ENCODE data around the gene B4GALNT1. TPM values are rescaled to one million over a fixed set of nuclear protein-coding genes. Genes with fewer than 3 reads are reported as not detected.

The B4GALNT1 gene
- total and polyA plus RNA-seq, 12 donors: 2.0 to 9.3 (median 5.4) TPM

DNA sequence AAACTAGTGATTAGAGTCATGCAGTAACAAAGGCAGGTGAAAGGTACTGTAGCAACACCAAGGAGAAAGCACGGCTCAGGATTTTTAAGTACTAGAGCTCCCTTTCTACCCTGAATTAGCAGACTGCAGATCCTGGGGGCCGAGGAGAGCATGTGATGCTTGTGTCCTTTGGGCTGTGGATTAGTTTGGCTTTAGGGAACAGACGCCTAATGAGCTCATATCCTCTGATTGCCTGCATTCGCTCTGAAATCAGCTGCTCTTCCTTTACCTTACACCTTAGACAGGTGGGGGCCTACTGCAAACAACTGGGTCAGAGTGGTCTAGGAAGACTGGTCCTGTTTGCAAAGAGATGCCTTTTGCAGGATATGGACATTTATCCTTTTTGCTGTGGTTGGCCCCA is 39.8 kb downstream of the B4GALNT1 start:
- Histone ChIP-seq H3K27ac (no peak overlapping the region), H3K4me1 (peaks cover 0 to 21% (median 14%) of the 10 kb centered on the region in 9 donors), H3K36me3 (peaks cover 0 to 46% (median 16%) of the 10 kb centered on the region in 9 donors), H3K9me3 (no peaks in the 10 kb centered on the region), H3K4me3 (peak overlapping the region in 1 of 10 donors; percentile 9), H3K27me3 (peaks cover 0 to 4% (median under 1%) of the 10 kb centered on the region in 7 donors)
- WGBS, 2 donors: 77 to 87% methylated on average over 4 of the region's 4 CpGs
- ATAC-seq (no peak), DNase-seq (no peak)
- TF ChIP-seq, protein P1, sequence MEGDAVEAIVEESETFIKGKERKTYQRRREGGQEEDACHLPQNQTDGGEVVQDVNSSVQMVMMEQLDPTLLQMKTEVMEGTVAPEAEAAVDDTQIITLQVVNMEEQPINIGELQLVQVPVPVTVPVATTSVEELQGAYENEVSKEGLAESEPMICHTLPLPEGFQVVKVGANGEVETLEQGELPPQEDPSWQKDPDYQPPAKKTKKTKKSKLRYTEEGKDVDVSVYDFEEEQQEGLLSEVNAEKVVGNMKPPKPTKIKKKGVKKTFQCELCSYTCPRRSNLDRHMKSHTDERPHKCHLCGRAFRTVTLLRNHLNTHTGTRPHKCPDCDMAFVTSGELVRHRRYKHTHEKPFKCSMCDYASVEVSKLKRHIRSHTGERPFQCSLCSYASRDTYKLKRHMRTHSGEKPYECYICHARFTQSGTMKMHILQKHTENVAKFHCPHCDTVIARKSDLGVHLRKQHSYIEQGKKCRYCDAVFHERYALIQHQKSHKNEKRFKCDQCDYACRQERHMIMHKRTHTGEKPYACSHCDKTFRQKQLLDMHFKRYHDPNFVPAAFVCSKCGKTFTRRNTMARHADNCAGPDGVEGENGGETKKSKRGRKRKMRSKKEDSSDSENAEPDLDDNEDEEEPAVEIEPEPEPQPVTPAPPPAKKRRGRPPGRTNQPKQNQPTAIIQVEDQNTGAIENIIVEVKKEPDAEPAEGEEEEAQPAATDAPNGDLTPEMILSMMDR (IDR thresholded peaks at IDR 0.05): no peak
- intact Hi-C loops (cut with DNase I): no loop called here

DNA sequence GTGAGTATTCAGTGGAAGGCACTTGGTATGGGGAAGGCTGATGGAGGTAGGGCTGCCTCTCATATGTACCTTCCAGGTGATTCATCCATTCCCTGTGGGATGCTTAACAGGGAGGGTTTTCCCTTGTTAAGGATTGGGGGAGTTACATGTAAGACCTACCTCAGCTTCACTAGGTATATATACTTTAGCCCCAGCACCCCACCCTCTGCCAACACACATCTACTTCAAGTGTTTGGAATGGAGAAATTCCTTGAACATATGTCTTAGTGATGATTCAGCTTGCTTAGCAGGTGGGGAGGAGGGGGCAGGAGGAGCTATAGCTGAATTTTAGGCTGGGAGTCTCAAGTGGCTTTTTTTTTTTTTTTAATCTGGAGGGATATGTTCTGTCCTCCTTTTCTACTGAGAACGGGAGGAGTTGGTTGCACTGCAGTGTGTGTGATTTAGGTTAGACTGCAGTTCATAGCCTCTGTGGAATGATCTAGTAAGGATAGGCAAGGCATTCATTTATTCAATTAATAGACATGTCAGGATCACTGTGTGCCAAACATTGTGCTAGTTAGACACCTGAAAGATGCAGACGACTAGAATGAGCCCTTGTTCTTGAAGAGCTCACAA is 40.3 kb downstream of the B4GALNT1 start:
- Histone ChIP-seq H3K36me3 (peaks cover 0 to 40% (median 13%) of the 10 kb centered on the region in 9 donors), H3K4me1 (peaks cover 0 to 21% (median 14%) of the 10 kb centered on the region in 9 donors), H3K9me3 (no peaks in the 10 kb centered on the region), H3K4me3 (peak overlapping the region in 2 of 10 donors; percentile 9 to 87), H3K27ac (no peak overlapping the region), H3K27me3 (peaks cover 0 to 9% (median 5%) of the 10 kb centered on the region in 7 donors)
- ATAC-seq: no peak
- TF ChIP-seq, protein P1 (IDR thresholded peaks at IDR 0.05): no peak
- intact Hi-C loops (cut with DNase I): no loop called here
- no peak for DNase-seq
- 72% methylated on average over 2 of the region's 2 CpGs for WGBS, 2 donors

DNA sequence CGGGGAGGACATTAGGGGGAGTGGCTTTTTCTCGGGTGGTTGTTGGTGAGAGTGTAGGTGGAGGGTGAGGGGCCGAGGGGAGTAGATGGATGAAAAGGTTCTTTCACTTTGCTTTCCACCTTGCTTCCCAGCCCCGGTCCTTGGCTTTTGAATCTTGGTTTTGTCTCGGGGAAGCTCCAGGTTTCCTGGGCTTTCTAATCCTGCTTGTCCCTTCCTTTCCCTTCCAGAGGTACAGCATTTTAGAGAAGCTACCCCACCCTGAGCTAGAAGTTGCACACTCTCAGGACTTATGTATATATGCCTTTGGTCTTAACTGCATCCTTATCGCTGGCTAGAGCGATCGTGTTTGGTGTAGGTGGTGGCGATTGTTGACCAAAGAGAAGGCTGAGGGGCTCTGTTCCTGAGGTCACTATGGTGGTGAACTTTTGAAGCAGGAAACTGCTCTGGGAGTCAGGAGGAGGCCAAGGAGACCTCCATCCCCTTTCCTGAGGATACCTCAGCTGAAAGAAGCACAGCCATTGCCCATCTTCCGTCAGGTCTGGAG is 41.1 kb downstream of the B4GALNT1 start:
- peaks cover 0 to 16% (median 7%) of the 10 kb centered on the region in 7 donors for H3K27me3 ChIP-seq
- no peaks in the 10 kb centered on the region for H3K9me3 ChIP-seq
- intact Hi-C loops (cut with DNase I): loop anchor here in 1 of 10 donors (2.0 kb wide), 1 partner anchor 13 kb away; the partner anchor contains the start of gene DTX3
- peak overlapping the region in 9 of 10 donors; percentile 65 to 87 (median 77) for H3K27ac ChIP-seq
- H3K36me3 ChIP-seq: peaks cover 0 to 32% (median 13%) of the 10 kb centered on the region in 9 donors
- peaks cover 0 to 21% (median 14%) of the 10 kb centered on the region in 9 donors for H3K4me1 ChIP-seq
- no peak for DNase-seq
- H3K4me3 ChIP-seq: peak overlapping the region in 9 of 10 donors; percentile 59 to 95 (median 85)
- WGBS, 2 donors: 41 to 46% methylated on average over 10 of the region's 10 CpGs
- TF ChIP-seq, protein P1 (IDR thresholded peaks at IDR 0.05): no peak
- no peak for ATAC-seq

DNA sequence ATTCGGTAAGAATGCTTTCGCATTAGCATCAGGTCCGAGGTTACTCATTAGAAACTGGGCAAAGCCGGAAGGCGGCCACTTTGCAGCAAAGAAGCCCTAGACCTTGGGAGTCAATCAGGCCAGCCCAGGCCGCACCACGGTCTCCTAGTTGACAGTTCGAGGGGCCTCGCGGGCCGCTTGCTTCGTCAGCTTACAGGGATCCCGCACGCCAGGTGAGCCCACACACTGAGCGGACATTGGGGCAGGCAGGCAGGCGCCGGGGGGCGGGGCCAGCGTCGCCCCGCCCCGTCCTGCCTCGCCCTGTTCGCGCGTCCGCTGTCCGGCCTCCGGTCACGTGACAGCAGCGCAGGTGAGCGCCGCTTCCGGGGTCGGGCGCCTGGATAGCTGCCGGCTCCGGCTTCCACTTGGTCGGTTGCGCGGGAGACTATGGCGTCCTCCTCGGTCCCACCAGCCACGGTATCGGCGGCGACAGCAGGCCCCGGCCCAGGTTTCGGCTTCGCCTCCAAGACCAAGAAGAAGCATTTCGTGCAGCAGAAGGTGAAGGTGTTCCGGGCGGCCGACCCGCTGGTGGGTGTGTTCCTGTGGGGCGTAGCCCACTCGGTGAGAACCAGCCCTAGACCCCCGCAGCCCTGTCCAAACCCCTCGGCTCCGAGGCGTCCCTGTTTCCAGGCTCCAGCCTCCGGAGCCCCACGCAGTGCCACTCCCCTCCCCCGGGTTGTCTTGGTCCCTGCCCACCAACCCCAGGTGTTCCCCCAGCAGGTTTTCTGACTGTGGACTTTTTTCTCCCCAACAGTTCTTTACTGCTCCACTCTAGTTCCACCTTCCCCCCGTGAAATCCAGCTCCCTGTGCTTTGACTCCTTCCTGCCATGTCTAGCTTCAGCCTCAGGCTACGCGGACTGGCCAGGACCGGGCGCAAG is 41.9 kb downstream of the B4GALNT1 start, which contains the start of gene PIP4K2C:
TSS of gene PIP4K2C (plus strand) at position 329 of the 918 bp plus-strand sequence. CDS start at position 427, 98 bp downstream.
- H3K27ac ChIP-seq: peak within 1 kb of the TSS in 9 of 10 donors; percentile 65 to 87 (median 77)
- TF ChIP-seq, protein P1 (IDR thresholded peaks at IDR 0.05): no peak
- 1% methylated on average over 67 to 69 of the region's 69 CpGs for WGBS, 2 donors
- H3K4me1 ChIP-seq: peaks cover 0 to 21% (median 14%) of the 10 kb centered on the region in 9 donors
- intact Hi-C loops (cut with DNase I): loop anchor here in 1 of 10 donors (2.0 kb wide), 1 partner anchor 14 kb away; the partner anchor contains the start of gene DTX3
- DNase-seq: peak; percentile 73 to 77
- H3K36me3 ChIP-seq: peaks cover 0 to 25% (median 13%) of the 10 kb centered on the region in 9 donors
- no peaks in the 10 kb centered on the region for H3K9me3 ChIP-seq
- peak; percentile 97 to 99 (median 98) for ATAC-seq
- H3K4me3 ChIP-seq: peak within 1 kb of the TSS; percentile 59 to 95 (median 82)
- H3K27me3 ChIP-seq: peaks cover 0 to 22% (median 7%) of the 10 kb centered on the region in 7 donors
